ENCODE measurements around the gene RFTN2.

DNA sequence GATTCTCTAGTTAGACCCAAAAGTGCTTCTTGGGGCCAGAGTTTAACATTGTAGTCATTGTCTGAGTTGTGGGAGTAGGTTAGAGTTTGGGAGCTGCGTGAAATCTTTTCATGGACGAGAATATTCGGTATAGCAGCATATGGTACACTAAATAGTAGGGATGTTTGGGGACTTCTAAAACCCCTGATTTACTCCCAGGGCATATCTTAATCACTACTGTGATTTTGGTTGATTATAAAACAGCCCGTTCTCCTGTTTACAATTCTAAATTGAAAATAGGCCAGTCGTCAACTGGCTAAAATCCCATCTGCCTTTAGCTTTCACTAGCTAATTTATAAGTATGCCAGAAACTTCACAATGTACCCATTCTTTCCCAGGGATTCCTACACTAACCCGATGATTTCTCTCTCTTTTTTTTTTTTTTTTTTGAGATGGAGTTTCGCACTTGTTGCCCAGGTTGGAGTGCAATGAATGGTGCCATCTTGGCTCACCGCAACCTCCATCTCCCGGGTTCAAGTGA lies 115.2 kb downstream of the RFTN2 start:
- TF ChIP-seq POLR2A (IDR thresholded peaks at IDR 0.05) (no peak), CTCF (IDR thresholded peaks at IDR 0.05) (no peak)
